HG03469 (cell line): Measurements from ENCODE around the gene MEGF9.
A peak's percentile ranks its signal among the peaks of the same experiment; 100 is the strongest.
"Not testable (repeated sequence)": the region's sequence is repeated elsewhere in the genome, so short reads cannot be mapped to it uniquely, and the experiment has no call there.

Experiments used
- ATAC-seq: cut with Tn5 transposase; IDR thresholded peaks from one replicate; pipeline ENCODE4 v1.9.1; 2021; ENCODE audit warnings: mild to moderate bottlenecking, moderate library complexity, moderate number of reproducible peaks; ENCODE audit not compliant: unreplicated experiment

Gene MEGF9

GRCh38 chr9:120714088-120714845 lies at the start of gene MEGF9:
Gene MEGF9 (minus strand): TSS chr9:120714470. CDS start chr9:120714358, 112 bp downstream.
- peak; percentile 86 for ATAC-seq

GRCh38 chr9:120761006-120761405 lies 46.7 kb upstream of the MEGF9 start:
- no peak for ATAC-seq

- no peak for ATAC-seq
Observed at GRCh38 chr9:120759755-120760400, 45.6 kb upstream of the MEGF9 start.

- no peak for ATAC-seq
Observed at GRCh38 chr9:120758544-120758943, 44.3 kb upstream of the MEGF9 start.

GRCh38 chr9:120757026-120757913 lies 43.0 kb upstream of the MEGF9 start:
- ATAC-seq: no peak

- no peak for ATAC-seq
Observed at GRCh38 chr9:120756531-120756930, 42.3 kb upstream of the MEGF9 start.

GRCh38 chr9:120755810-120756434 lies 41.7 kb upstream of the MEGF9 start:
- no peak for ATAC-seq

- ATAC-seq: peak; percentile 58
Observed at GRCh38 chr9:120755044-120755443, 40.8 kb upstream of the MEGF9 start.

GRCh38 chr9:120750421-120750820 lies 36.2 kb upstream of the MEGF9 start:
- ATAC-seq: no peak

- not testable (repeated sequence) for ATAC-seq
Observed at GRCh38 chr9:120746366-120746765, 32.1 kb upstream of the MEGF9 start.

GRCh38 chr9:120745278-120745677 lies 31.0 kb upstream of the MEGF9 start:
- no peak for ATAC-seq

- no peak for ATAC-seq
Observed at GRCh38 chr9:120742951-120743416, 28.7 kb upstream of the MEGF9 start.

- ATAC-seq: no peak
Observed at GRCh38 chr9:120741701-120742100, 27.4 kb upstream of the MEGF9 start.

- ATAC-seq: no peak
Observed at GRCh38 chr9:120741191-120741590, 26.9 kb upstream of the MEGF9 start.

- ATAC-seq: no peak
Observed at GRCh38 chr9:120740132-120740531, 25.9 kb upstream of the MEGF9 start.

GRCh38 chr9:120737416-120738165 lies 23.3 kb upstream of the MEGF9 start:
- ATAC-seq: no peak

- ATAC-seq: no peak
Observed at GRCh38 chr9:120736881-120737280, 22.6 kb upstream of the MEGF9 start.

- no peak for ATAC-seq
Observed at GRCh38 chr9:120735415-120736126, 21.3 kb upstream of the MEGF9 start.

GRCh38 chr9:120734607-120735410 lies 20.5 kb upstream of the MEGF9 start:
- ATAC-seq: no peak
